GM19328 (cell line): ENCODE results near the gene HOXA3.

Experiments used
- ATAC-seq: cut with Tn5 transposase; IDR thresholded peaks from one replicate; pipeline ENCODE4 v1.9.1; 2021; ENCODE audit warnings: mild to moderate bottlenecking, moderate library complexity; ENCODE audit not compliant: unreplicated experiment

The HOXA3 gene

DNA sequence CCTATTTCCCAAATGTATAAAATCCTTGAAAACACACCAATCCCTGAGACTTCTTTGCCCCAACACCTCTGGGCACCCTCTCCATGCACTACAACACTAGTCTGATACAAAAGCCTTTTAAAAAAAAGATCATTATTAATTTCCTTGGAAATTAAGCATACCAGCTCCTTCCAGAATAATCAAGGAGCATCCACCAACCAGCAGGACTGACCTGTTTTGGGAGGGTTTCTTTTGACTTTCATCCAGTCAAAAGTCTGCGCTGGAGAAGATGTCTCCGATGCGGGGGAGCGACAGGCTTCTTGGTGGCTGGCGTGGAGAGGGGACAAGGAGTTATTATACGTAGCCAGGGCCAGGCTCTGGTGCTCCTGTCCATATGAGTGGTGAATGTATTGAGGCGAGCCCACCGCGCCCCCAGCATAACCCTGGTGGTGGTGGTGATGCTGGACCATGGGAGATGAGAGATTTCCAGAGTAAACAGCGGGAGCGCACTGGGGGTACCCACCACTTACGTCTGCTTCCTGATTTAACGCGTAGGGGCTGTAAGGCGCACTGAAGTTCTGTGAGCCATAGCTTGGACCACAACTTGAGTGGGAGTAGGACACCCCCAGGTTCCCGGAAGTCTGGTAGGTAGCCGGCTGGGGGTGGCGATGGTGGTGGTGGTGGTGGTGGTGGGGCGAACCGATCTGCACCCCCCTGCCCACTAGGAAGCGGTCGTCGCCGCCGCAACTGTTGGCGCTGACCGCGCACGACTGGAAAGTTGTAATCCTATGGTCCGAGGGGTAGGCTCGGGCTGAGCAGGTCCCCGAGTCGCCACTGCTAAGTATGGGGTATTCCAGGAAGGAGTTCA is 57.1 kb downstream of the HOXA3 start:
- peak; percentile 5 for ATAC-seq

DNA sequence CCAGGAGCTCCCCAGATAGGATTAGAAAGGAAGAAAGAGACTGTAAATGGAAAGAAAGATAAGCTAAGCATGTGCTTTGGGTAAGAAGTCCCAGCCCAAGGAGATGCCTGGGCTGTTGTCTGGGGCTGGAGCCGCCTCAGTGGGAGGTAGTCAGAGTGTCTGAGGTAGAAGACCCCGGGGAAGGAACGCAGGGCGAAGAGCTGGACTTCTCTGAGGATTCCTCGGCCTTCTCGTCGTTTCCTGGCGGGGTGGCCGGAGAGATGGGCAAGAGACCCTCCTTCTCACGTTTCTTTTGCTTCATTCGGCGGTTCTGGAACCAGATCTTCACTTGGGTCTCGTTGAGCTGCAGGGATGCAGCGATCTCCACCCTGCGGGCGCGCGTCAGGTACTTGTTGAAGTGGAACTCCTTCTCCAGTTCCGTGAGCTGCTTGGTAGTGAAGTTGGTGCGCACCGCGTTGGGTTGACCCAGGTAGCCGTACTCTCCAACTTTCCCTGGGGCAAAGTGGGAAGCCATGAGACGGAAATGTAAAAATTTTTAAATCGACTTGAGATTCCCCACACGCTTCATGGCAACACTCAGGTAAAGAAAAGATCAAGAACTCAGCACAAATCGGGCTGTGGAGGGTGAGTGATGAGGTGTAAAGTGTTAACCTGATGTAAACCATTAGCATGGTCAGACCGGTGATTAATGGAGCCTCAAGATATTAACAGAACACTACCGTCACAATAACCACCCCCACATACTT is 57.9 kb downstream of the HOXA3 start:
- no peak for ATAC-seq

DNA sequence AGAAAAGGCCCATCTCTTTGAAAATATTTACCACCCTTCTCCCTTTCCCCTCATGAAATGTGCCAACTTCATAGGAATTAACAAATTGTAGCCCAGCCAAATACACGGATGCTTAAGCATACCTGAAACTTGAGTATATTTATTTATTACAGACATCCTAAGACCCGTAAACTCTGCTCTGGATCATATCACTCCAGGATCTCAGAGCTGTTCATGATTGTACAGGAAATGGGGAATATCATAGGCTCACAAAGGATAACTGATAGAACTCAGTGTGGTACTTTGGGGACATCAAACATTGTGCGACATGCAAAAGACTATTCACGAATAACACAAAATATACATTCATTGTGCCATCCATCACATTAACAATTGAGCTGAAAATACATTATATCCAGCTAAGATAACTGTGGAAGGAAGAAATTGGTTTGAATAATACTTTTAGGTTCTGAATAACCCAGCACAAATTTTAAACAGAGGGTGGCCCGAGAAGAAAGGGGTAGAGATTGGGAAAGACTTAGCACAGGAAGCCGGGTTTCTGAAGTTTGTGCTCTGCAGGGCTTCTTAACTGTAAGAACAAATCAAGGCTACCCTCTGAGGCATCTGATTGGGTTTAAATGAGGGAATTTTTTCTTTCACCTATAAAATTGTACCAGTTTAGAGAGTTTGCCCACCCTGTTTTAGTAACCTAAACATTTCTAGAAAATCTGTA is 59.0 kb downstream of the HOXA3 start:
- no peak for ATAC-seq

DNA sequence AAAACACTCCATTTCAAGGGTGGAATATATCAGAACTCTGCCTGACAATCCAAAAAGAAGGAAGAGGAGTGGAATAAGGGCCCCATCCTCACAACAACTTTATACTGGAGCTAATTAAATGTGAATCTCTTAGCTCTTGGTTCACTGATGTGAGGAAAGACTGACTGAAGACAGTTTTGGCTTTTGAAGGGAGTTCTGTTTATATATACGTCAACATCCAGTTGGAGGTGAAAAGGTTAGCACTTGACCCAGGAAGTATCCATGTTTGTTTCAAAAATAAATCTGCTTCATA is 59.6 kb downstream of the HOXA3 start:
- no peak for ATAC-seq

DNA sequence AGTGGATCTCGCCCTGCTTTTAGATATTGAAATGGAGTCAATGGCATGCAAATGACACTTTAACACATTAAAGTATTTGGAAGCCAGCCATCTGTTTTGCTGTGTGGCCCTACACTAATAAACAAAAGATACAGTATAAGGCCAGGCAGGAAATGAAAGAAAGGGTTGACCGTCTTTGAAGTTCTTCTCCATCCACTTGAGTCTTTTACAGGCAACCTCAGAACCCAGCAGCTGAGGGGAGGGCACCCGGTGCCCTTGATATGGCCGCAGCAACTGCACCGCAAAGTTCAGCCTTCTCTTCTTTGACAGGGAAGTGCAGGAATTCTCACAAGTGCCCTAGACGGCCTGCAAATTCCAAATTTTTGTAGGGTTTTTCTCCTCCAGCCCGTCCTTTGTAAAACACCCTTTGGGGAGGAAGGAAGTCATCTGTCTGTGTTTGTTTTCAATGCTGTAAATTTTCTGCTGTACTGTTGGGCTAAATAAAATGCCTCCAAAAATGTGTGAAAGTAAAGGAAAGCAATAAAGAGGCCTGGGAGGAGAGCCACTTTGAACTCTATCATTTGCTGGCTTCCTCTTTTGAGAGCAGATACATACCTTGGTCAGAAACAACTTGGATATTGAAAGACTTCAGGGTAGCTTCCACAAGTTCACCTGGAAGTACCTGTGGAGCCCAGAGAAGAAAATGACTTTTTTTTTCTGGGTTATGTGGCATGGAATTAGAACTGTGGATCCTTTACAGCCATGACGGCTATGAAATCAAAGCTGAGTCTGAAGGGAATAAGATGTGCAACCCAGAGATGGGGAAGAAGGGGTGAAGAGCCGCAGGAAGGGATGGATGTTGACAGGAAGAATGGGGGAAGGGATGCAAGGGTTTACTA is 60.2 kb downstream of the HOXA3 start:
- ATAC-seq: no peak

DNA sequence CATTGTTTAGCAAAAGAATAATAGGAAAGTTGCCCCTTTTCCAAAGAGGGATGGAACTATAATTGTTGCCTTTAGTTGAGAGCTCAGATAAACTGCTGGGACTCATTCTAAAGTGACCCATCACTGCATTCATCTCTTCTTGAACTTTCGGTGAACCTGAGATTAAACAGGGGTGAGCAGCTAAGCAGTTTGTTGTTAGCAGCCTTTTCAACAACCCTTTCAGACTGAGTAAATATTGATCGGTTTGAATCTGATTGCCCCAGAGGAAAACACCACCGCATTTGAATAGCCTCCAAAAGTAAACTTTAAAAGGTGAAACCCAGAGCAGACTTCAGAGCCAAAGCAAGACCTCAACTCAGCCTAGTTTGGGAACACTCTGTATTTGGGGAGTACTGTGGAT is 61.3 kb downstream of the HOXA3 start:
- ATAC-seq: no peak

DNA sequence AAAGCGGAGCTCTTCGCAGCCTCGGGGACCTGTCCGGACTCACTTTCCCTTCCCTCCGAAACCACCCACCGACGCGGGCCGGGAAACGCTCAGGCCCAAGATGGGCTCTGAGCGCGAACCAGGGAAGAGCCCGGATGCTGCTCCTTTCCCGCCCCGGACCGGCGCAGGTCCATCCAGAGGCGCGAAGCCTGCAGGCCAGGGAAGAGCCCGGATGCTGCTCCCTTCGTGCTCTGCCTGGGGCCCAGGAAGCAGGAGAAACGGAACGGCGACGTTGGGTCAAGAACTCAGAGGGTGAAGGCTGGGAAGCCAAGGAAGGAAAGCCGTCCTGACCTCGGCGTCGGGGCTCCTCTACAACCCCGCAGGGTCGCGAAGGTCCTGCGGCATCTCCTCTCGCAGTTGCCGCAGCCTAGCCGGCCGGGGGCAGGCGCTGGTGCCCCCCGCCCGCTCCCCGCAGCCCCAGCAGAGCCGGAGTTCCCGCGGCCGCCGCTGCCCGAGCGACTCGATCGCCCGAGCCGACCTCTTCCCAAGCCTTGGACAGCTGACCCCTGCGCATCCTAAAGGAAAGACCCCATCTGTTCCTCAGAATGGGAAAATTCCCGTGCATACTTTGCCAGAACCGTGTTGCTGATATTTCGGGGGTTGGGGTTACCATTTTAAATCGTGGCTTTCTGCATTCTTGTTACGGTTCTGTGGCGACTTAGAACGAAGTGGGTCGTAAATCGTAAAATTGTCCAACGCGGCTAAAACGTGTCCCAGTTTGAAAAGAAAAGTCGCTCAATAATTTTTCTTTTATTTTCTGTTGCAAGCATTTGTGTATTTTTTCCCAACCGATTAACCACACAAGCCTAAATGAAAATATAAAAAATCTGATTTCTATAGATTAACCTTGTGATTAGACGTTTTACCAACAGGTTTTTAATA is 64.1 kb downstream of the HOXA3 start:
- no peak for ATAC-seq

DNA sequence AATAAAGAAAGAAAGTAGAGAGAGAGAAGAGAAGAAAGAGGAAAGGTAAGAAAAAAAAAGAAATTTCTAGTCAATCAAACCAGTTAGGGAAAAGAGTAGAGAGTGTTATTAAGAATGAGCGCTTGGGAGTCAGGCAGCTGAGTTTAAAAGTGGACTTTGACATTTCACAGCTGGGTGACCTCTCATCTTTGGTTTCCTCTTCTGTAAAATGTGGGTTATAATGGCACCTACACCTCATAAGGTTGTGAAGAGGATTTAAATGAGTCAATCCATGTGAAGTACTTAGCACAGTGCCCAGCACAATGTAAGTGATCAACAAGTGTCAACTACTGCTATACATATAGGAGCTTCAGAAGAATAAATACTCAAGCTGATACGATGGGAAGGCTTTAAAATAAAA is 68.7 kb downstream of the HOXA3 start:
- ATAC-seq: no peak

DNA sequence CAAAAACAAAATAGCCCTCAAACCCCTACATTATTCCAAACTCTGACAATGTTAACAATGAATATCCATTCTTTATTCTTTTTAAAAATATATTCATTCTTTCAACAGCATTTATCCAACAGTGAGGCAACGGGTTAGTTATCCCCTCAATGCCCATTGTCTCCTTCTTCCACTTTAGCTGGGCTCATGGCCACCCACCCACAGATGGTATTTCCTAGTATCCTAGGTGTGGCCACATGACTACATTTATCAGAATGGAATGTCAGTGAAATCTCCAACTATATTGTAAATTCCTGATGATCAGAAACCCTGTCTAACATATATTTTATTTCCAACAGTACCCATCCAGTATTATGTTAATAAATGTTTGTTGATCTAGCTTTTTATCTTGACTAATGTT is 70.2 kb downstream of the HOXA3 start:
- ATAC-seq: no peak

DNA sequence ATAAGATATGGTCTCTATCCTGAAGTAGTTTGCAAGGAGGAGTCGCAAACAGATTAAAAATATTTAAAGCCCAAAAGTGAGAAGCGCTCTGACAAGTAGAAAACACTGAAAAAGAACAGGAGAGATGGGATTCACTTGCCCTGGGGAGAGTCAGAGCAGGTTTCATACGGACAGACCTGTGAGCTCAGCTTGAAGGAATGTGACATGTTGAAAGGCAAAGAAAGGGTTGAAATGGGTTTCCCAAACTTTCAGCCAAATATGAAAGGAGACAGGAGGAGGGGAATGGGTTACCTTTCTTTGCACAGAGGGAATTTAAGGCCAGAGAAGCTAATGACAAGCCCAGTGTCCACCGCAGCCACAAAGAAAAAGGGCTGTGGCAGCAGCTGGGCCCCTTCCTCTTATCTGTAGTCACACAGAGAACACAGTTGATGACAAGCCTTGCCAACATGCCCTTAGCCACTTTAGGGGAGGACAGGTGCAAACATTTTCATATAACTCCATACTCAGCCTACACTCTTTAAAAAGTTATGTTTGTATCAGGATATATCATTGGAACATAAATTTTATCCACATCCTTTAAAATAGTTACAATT is 71.4 kb downstream of the HOXA3 start:
- ATAC-seq: no peak

DNA sequence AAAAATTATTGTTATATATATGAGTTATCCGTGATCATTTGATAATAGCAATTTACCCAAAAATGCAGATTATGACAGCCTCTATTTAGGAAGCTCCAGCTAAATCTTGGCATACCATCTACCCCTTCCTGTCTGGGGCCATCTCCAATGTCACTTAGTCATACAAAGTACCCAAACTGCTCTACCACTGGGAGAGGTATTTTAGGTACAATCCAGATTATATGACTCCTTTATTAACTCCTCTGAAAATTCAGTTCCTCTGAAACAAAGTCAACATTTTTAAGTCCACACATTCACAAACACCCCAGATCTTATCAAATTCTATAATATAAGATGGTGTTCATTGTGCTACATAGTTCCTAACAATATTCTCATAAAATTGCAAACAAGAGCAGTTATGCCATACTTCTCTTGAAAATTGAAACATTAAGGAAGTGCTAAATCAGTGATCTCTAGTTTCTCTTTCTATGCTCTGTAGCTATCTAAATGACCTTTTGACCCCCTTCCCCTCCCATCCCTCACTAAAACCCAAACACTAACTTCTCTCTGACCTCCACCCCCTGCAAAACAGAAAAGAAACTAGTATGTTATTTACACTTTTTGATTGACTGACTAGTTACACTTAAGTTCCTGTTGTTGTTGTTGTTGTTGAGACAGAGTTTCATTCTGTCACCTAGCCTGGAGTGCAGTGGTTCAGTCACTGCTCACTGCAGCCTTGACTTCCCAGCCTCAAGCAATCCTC is 73.0 kb downstream of the HOXA3 start:
- no peak for ATAC-seq

DNA sequence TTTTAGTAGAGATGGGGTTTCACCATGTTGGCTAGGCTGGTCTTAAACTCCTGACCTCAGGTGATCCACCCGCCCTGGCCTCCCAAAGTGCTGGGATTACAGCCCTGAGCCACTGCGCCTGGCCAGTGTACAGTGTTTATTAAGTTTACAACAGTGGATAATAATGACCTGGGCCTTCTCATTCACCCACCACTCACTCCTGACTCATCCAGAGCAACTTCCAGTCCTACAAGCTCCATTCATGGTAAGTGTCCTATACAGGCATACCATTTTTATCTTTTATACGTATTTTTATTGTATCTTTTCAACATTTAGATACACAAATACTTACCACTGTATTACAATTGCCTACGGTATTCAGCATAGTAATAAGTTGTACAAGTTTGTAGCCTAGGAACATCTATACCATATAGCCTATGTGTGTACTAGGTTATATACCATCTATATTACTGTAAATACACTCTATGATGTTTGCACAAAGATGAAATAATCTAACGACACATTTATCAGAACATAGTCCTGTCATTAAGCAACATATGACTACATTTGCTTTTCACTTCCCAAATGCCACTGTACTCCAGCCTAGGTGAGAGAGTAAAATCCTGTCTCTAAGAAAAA is 73.7 kb downstream of the HOXA3 start:
- ATAC-seq: no peak

DNA sequence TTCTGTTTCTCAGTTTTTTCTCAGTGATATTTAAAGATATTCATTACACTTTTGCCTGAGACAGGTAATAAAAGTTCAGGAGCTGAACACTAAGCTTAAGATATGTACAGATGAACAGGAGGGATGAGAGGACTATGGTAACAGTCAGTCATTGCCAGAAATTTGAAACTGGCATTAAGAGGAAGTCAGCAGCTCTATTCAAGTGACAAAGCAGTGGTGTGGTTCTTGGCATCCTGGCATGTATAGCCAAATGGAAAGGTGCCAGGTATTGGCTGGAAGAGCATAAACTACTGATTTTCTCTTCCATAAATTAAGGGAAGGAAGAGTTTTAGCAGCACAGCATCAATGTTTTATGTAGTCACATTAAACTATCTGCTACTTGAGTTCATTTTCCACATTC is 79.3 kb downstream of the HOXA3 start:
- no peak for ATAC-seq

DNA sequence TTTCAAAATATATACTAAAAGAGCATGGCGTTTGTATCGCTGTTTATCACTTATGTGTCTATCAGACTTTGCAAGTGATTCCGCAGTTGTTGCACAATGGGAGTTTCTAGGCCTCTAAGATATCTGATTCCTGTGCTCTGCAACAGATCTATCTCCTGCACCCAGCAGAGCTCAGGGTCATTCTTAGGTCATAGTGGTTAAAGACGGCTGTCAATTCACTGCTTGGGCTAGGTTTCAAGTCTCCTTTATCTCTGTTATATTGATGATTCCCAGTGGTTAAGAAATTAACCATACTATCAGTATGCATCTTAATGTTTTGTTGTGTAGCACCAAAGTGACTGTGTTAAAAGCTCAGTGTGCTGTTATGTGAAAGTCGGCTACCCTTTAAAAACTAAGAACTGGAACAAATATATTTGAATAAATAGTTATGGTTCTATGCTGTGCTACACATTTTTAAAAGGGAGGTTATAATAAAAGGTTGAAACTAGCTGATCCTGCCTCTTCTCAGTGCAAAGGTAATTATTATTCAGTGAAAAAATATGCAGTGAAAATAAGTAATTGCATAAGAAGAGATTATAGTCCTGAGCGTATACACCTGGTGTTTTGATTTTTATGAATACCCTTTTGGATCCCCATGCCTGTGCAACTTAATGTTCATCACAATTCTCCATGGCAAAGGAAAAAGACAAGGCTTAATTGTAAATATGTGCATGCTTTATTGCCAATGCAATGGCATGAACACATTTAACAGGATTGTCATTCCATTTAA is 80.6 kb downstream of the HOXA3 start:
- ATAC-seq: no peak

DNA sequence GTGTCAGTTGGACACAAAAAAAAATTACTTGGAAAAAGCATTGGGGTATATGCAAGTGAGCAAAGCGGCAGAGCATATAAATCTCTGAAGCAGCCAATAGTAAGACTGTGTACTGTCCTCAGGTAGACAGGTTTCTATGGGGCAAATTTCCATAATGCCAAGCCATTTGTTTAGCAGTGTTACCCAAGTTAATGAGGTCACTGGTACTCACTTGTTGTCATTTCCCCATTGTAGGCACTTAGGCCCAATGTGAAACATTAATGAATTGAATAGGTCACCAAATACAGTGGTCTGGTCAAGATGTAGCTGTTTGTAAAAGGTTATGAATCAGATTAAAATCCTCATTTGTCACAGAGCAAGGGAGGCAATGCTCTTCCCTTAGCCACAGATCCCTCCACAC is 84.1 kb downstream of the HOXA3 start:
- no peak for ATAC-seq

DNA sequence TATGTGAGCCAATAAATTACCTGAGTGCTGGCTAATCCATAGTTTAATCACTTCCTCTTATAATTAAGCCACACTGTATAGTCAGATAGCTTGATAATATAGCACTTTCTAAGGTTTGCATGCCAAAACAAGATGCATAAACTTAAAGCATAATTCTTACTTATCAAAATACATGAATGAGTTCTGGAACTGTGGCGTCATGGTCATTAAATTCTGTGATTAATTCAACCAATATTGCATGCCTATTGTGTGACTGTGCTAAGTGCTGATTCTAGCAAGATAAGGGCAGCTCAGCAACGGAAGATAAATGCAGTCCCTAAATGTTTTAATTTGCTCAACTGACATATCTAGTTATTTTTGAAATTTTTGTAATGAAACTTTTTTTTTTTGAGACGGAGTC is 86.2 kb downstream of the HOXA3 start:
- ATAC-seq: no peak

DNA sequence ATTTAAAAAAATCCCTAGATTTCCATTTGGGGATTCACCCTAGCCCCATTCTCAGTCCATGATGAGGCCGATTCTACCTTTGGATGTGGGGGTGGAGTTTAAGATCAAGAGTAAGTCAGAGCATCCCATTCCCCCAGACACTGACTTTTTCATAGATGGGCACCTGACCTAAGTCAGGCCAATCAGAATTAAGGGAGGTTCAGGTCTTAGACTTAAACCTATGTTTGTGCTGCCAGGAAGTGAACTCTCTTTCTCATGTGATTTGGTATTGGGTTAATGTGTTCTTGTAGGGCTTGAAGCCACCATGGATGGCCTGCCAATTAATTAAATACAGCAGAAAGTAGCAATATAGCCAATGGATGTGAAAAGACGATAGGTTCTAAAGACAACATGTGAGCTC is 86.7 kb downstream of the HOXA3 start:
- no peak for ATAC-seq

DNA sequence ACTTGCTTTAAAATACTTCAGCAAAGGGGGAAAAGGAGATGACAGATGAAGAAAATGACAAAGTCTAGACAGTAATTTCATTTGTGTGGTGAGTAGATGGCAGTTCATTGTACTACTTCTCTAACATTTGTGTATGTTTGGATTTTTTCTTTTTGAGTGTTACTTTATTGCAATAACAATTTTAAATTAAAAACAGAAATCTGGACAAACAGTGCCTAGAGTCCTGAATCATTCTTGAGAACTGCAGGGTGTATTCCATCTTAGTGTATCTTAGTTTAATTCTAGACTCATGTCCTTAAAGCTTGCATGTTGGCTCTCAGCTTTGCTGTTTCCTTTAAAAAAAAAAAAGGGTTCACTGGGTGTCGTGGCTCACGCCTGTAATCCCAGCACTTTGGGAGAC is 87.7 kb downstream of the HOXA3 start:
- ATAC-seq: no peak
